CD4-positive, alpha-beta T cell treated with Interleukin-15 for 4 hours (primary cell): Measurements from ENCODE around the gene KDM3B.
"Not testable (repeated sequence)": the region's sequence is repeated elsewhere in the genome, so short reads cannot be mapped to it uniquely, and the experiment has no call there.

ENCODE experiments used
- DNase-seq: peaks from one replicate; pipeline ENCODE4 v3.0.0-alpha.2; 2020; ENCODE audit warnings: low spot score

Gene KDM3B

GRCh38 chr5:138468966-138469539 is 116.6 kb downstream of the KDM3B start:
- DNase-seq: no peak

- no peak for DNase-seq
These were observed 117.2 kb downstream of the KDM3B start for GRCh38 chr5:138469540-138470321.

- DNase-seq: no peak
These were observed 118.0 kb downstream of the KDM3B start for GRCh38 chr5:138470322-138471051.

- DNase-seq: no peak
These were observed 118.5 kb downstream of the KDM3B start for GRCh38 chr5:138471052-138471361.

- DNase-seq: no peak
These were observed 119.9 kb downstream of the KDM3B start for GRCh38 chr5:138472353-138472752.

GRCh38 chr5:138473151-138473550 is 120.7 kb downstream of the KDM3B start:
- not testable (repeated sequence) for DNase-seq

- DNase-seq: no peak
These were observed 124.4 kb downstream of the KDM3B start for GRCh38 chr5:138476918-138477317.

GRCh38 chr5:138482638-138483037 is 130.2 kb downstream of the KDM3B start:
- no peak for DNase-seq
